IMR-90 (cell line): ENCODE results near the gene LENG1. TPM values are rescaled to one million over a fixed set of nuclear protein-coding genes. Genes with fewer than 3 reads are reported as not detected.

Source experiments
- ATAC-seq: fragments of 200-7000 bp; cut with Tn5 transposase; 2 replicates; pipeline ENCODE4 v1.9.1; 2020; ENCODE audit warnings: low read depth, mild to moderate bottlenecking, moderate library complexity
- BruUV-seq: library from RNA; stranded (reverse); fragments of 400-500 nt; replicated peaks from 2 replicates; lab custom pipeline; 2021; lab: Mats Ljungman, UMichigan
- CTCF ChIA-PET: fragments of 300-600 bp; formaldehyde crosslinking; extraction: SDS; loops from one replicate; lab custom pipeline; 2021; ENCODE audit warnings: antibody characterized with exemption; lab: Yijun Ruan, JAX
- POLR2A ChIA-PET: fragments of 300-600 bp; sonication (Branson Sonifier 250); formaldehyde crosslinking; loops from one replicate; lab custom pipeline; 2022; ENCODE audit warnings: antibody characterized with exemption; ENCODE audit not compliant: unreplicated experiment; lab: Charles Lee
- DNase-seq: peaks from one replicate; pipeline ENCODE4 v3.0.0; 2013
- H2AFZ ChIP-seq: replicated peaks from 2 replicates; pipeline ENCODE3; 2013; ENCODE audit warnings: low read length, mild to moderate bottlenecking; ENCODE audit not compliant: poor library complexity
- H2AK5ac ChIP-seq: 2 replicates; pipeline ENCODE4 v1.6.1; 2013; ENCODE audit warnings: low read depth, low read length, inconsistent platforms
- H2AK9ac ChIP-seq: replicated peaks from 2 replicates; pipeline ENCODE3; 2013; ENCODE audit warnings: mild to moderate bottlenecking, low read depth, low read length, moderate library complexity; ENCODE audit not compliant: poor library complexity
- H2BK120ac ChIP-seq: 2 replicates; pipeline ENCODE4 v1.6.1; 2013; ENCODE audit warnings: low read depth, low read length, inconsistent platforms
- H2BK15ac ChIP-seq: 3 replicates; pipeline ENCODE4 v1.6.1; 2013; ENCODE audit warnings: low read depth, low read length, inconsistent platforms
- H2BK20ac ChIP-seq: 2 replicates; pipeline ENCODE4 v1.6.1; 2013; ENCODE audit warnings: low read depth, mild to moderate bottlenecking, inconsistent platforms, low read length, moderate library complexity
- H2BK5ac ChIP-seq: 2 replicates; pipeline ENCODE4 v1.6.1; 2013; ENCODE audit warnings: mild to moderate bottlenecking, low read depth, low read length, inconsistent platforms; ENCODE audit not compliant: poor library complexity, severe bottlenecking
- H3K14ac ChIP-seq: replicated peaks from 2 replicates; pipeline ENCODE4 v1.6.1; 2013; ENCODE audit warnings: low read depth, low read length, inconsistent platforms
- H3K18ac ChIP-seq: 2 replicates; pipeline ENCODE4 v1.6.1; 2013; ENCODE audit warnings: low read depth, low read length, control low read depth
- H3K23ac ChIP-seq: 2 replicates; pipeline ENCODE4 v1.6.1; 2013; ENCODE audit warnings: low read depth, low read length, inconsistent platforms
- H3K27ac ChIP-seq: 2 replicates; pipeline ENCODE4 v1.5.1; 2013; ENCODE audit warnings: mild to moderate bottlenecking, control low read depth, low read length; ENCODE audit not compliant: insufficient read depth
- H3K27me3 ChIP-seq: 2 replicates; pipeline ENCODE4 v1.6.1; 2013; ENCODE audit warnings: low read length; ENCODE audit not compliant: control insufficient read depth, insufficient read depth
- H3K36me3 ChIP-seq: 2 replicates; pipeline ENCODE4 v1.6.1; 2013; ENCODE audit warnings: low read length, mixed read lengths; ENCODE audit not compliant: control insufficient read depth, insufficient read depth
- H3K4ac ChIP-seq: 2 replicates; pipeline ENCODE4 v1.6.1; 2013; ENCODE audit warnings: low read depth, low read length, inconsistent platforms
- H3K4me1 ChIP-seq: 2 replicates; pipeline ENCODE4 v1.6.1; 2013; ENCODE audit warnings: low read length, mixed read lengths; ENCODE audit not compliant: control insufficient read depth, insufficient read depth
- H3K4me2 ChIP-seq: 2 replicates; pipeline ENCODE4 v1.6.1; 2013; ENCODE audit warnings: low read depth, mild to moderate bottlenecking, control low read depth, low read length, moderate library complexity
- H3K4me3 ChIP-seq: 2 replicates; pipeline ENCODE4 v1.5.1; 2013; ENCODE audit warnings: low read depth, mild to moderate bottlenecking, control low read depth, low read length, moderate library complexity; ENCODE audit not compliant: insufficient read depth
- H3K56ac ChIP-seq: 2 replicates; pipeline ENCODE4 v1.6.1; 2013; ENCODE audit warnings: low read length, inconsistent platforms; ENCODE audit not compliant: insufficient read depth; ENCODE audit errors: extremely low read depth
- H3K79me1 ChIP-seq, 2 experiments: 2 replicates each; pipeline ENCODE4 v1.6.1; 2013; ENCODE audit warnings: low read length in 2 of 2, inconsistent platforms in 1 of 2, low read depth in 1 of 2
- H3K9ac ChIP-seq: 2 replicates; pipeline ENCODE4 v1.6.1; 2013; ENCODE audit warnings: low read depth, low read length, control low read depth
- H3K9me1 ChIP-seq: 2 replicates; pipeline ENCODE4 v1.6.1; 2013; ENCODE audit warnings: low read length, inconsistent platforms; ENCODE audit not compliant: insufficient read depth
- H3K9me3 ChIP-seq: 2 replicates; pipeline ENCODE4 v1.6.1; 2013; ENCODE audit warnings: low read length; ENCODE audit not compliant: control insufficient read depth, insufficient read depth
- H4K20me1 ChIP-seq: 2 replicates; pipeline ENCODE4 v1.6.1; 2013; ENCODE audit warnings: low read length, inconsistent platforms; ENCODE audit not compliant: insufficient read depth
- H4K5ac ChIP-seq: 2 replicates; pipeline ENCODE4 v1.6.1; 2013; ENCODE audit warnings: mild to moderate bottlenecking, low read depth, low read length, control low read depth
- H4K8ac ChIP-seq, 2 experiments: 2 replicates each; pipeline ENCODE4 v1.6.1; 2013; ENCODE audit warnings: low read depth in 2 of 2, low read length in 2 of 2, control low read depth in 1 of 2, inconsistent platforms in 1 of 2
- H4K91ac ChIP-seq: 2 replicates; pipeline ENCODE4 v1.6.1; 2013; ENCODE audit warnings: low read depth, low read length, inconsistent platforms; ENCODE audit not compliant: insufficient read depth
- BHLHE40 ChIP-seq: fragments of 150-350 bp; IDR thresholded peaks from 2 replicates; pipeline ENCODE4 v1.6.1; 2016; ENCODE audit warnings: mild to moderate bottlenecking, low read depth, low read length
- CEBPB ChIP-seq: IDR thresholded peaks from 2 replicates; pipeline ENCODE4 v1.6.1; 2012; ENCODE audit warnings: low read depth, low read length, improper control_type of control experiment
- CHD1 ChIP-seq: IDR thresholded peaks from 2 replicates; pipeline ENCODE4 v1.6.1; 2012; ENCODE audit warnings: low read depth, low read length, improper control_type of control experiment
- CTCF ChIP-seq: conservative IDR thresholded peaks from 2 replicates; pipeline ENCODE4 v1.5.1; 2012; ENCODE audit warnings: mild to moderate bottlenecking, low read depth, low read length, improper control_type of control experiment
- ELK1 ChIP-seq: fragments of 150-350 bp; IDR thresholded peaks from 2 replicates; pipeline ENCODE4 v1.6.1; 2016; ENCODE audit warnings: low read depth, mild to moderate bottlenecking, low read length, moderate library complexity, borderline replicate concordance
- FOS ChIP-seq: fragments of 150-350 bp; IDR thresholded peaks from 2 replicates; pipeline ENCODE4 v1.6.1; 2016; ENCODE audit warnings: low read depth, low read length
- MAFK ChIP-seq: IDR thresholded peaks from 2 replicates; pipeline ENCODE4 v1.6.1; 2012; ENCODE audit warnings: low read depth, low read length, improper control_type of control experiment
- MAZ ChIP-seq: IDR thresholded peaks from 2 replicates; pipeline ENCODE4 v1.6.1; 2012; ENCODE audit warnings: low read depth, mild to moderate bottlenecking, low read length, improper control_type of control experiment, moderate library complexity, borderline replicate concordance
- MXI1 ChIP-seq: IDR thresholded peaks from 2 replicates; pipeline ENCODE4 v1.6.1; 2012; ENCODE audit warnings: low read depth, mild to moderate bottlenecking, low read length, moderate library complexity, borderline replicate concordance
- NFE2L2 ChIP-seq: fragments of 150-350 bp; IDR thresholded peaks from 2 replicates; pipeline ENCODE4 v1.6.1; 2016; ENCODE audit warnings: low read depth, mild to moderate bottlenecking, low read length
- POLR2A ChIP-seq: IDR thresholded peaks from 2 replicates; pipeline ENCODE4 v1.6.1; 2012; ENCODE audit warnings: mild to moderate bottlenecking, low read depth, low read length
- RAD21 ChIP-seq: IDR thresholded peaks from 2 replicates; pipeline ENCODE4 v1.6.1; 2012; ENCODE audit warnings: low read length, improper control_type of control experiment
- RCOR1 ChIP-seq: IDR thresholded peaks from 2 replicates; pipeline ENCODE4 v1.6.1; 2012; ENCODE audit warnings: mild to moderate bottlenecking, low read length, improper control_type of control experiment; ENCODE audit not compliant: insufficient replicate concordance
- RFX5 ChIP-seq: IDR thresholded peaks from 2 replicates; pipeline ENCODE4 v1.8.0; 2012; ENCODE audit warnings: low read depth, mild to moderate bottlenecking, low read length, moderate library complexity
- SMC3 ChIP-seq: fragments of 150-350 bp; IDR thresholded peaks from 2 replicates; pipeline ENCODE4 v1.6.1; 2016; ENCODE audit warnings: low read depth, mild to moderate bottlenecking, antibody characterized with exemption, low read length, moderate library complexity
- USF2 ChIP-seq: fragments of 150-350 bp; IDR thresholded peaks from 2 replicates; pipeline ENCODE4 v1.6.1; 2017; ENCODE audit warnings: mild to moderate bottlenecking, antibody characterized with exemption, low read length, low read depth
- WGBS, 2 experiments: methylation state at CpG; one replicate each; pipeline versions ENCODE4 v1.1.5 to v1.1.7; 2013; ENCODE audit warnings: missing lambda C conversion rate in 2 of 2; ENCODE audit not compliant: insufficient read length in 1 of 2; ENCODE audit errors: extremely low coverage in 2 of 2; 5-methylcytosine and 5-hydroxymethylcytosine counted together
- dilution Hi-C: fragments of 300-500 bp; cut with HindIII; formaldehyde crosslinking; loops from one replicate; pipeline ENCODE4 v1.14.3; 2018; ENCODE audit warnings: low sequenced_read_pairs; ENCODE audit not compliant: unreplicated experiment
- in situ Hi-C: fragments of 300-500 bp; cut with MboI; formaldehyde crosslinking; loops from 3 replicates; pipeline ENCODE4 v1.14.3; 2019; ENCODE audit warnings: low sequenced_read_pairs, inconsistent platforms, mixed read lengths
- intact Hi-C: fragments of 100-400 bp; cut with micrococcal nuclease; formaldehyde crosslinking; loops from 2 replicates; pipeline ENCODE4 v1.10.0; 2022
- polyA plus RNA-seq, 3 experiments: library from polyadenylated mRNA; depleted of rRNA; stranded (reverse); fragments of >200 nt; gene quantifications; 2 replicates each; pipeline ENCODE4 v1.2.3, GENCODE V29; 2012; ENCODE audit warnings: low replicate concordance in 1 of 3
- total RNA-seq: library from RNA; depleted of rRNA; stranded (reverse); fragments of >200 nt; gene quantifications from 2 replicates; pipeline ENCODE4 v1.2.3, GENCODE V29; 2012

The LENG1 gene
- total and polyA plus RNA-seq, 2 of the 4 experiments (the other 2 are of a cell fraction): 2.7 to 5.3 TPM

DNA sequence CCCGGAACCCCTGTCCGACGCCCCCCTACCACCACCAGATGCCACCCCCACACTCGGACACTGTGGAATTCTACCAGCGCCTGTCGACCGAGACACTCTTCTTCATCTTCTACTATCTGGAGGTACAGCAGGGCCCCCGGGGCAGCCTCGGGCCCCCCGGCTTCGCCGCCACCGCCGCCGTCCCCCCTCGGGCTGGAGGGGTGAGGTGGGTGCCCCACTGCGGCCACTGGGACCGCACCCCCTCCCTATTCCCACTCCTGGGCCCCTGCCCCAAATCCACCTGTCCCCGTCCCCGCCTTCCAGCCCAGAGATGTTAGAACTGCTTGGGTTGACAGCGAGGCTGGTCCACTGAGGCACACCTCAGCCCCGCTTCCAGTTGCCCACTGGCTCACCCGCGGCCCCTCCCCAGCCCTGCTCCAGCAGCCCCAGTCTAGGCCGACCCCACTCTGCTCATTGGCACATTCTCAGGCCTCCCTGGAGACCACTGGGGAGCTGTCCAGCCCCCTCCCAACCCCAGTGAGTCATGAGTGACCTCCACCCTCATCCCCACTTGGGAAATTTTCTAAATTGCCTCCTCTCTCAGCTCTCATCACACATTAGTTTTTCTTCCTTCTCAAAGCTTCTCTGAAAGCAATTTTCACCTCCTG is 6.5 kb downstream of the LENG1 start:
- DNase-seq (no peak), ATAC-seq (peak; percentile 30; the same call in 1 of the 2 replicates)
- no peak overlapping the region for H3K18ac ChIP-seq
- TF ChIP-seq CEBPB (no peak), POLR2A (no peak; the same call in 1 of the 2 replicates), RFX5 (no peak), RCOR1 (no peak), NFE2L2 (no peak), MAFK (no peak), MXI1 (no peak), MAZ (no peak), BHLHE40 (no peak), ELK1 (no peak), USF2 (no peak), SMC3 (no peak), FOS (no peak), RAD21 (no peak), CHD1 (no peak), CTCF (no peak)
- no peak overlapping the region for H4K91ac ChIP-seq
- H3K9me3 ChIP-seq: no peaks in the 10 kb centered on the region
- CTCF ChIA-PET: no interaction called here
- no peak overlapping the region for H2BK15ac ChIP-seq
- no peak overlapping the region for H3K23ac ChIP-seq
- WGBS, 2 experiments: 77% methylated on average over 3 of the region's 25 CpGs; no CpG with 5 or more reads in 1 of the 2 experiments
- no peak overlapping the region for H2AK5ac ChIP-seq
- no peak overlapping the region for H3K14ac ChIP-seq
- no TSS peak for BruUV-seq
- H4K8ac ChIP-seq: no peak overlapping the region
- no peak overlapping the region for H3K56ac ChIP-seq
- H3K4ac ChIP-seq: no peak overlapping the region
- in situ Hi-C loops: no loop called here
- H3K9ac ChIP-seq: no peak overlapping the region
- H3K4me2 ChIP-seq: no peak overlapping the region
- peaks cover 73% of the 10 kb centered on the region for H3K36me3 ChIP-seq
- H2BK5ac ChIP-seq: no peak overlapping the region
- dilution Hi-C loops: no loop called here
- no peaks in the 10 kb centered on the region for H3K4me1 ChIP-seq
- no peak overlapping the region for H3K4me3 ChIP-seq
- no peak overlapping the region for H2BK120ac ChIP-seq
- H3K27me3 ChIP-seq: no peaks in the 10 kb centered on the region
- POLR2A ChIA-PET: no interaction called here
- H4K5ac ChIP-seq: no peak overlapping the region
- no peak overlapping the region for H2BK20ac ChIP-seq
- peaks cover 0 to 19% of the 10 kb centered on the region in 2 experiments; a peak in 3 of 4 replicates for H3K79me1 ChIP-seq
- H2AFZ ChIP-seq: no peak overlapping the region
- intact Hi-C loops: no loop called here
- no peak overlapping the region for H3K27ac ChIP-seq
- peak overlapping the region; percentile 71 for H2AK9ac ChIP-seq
- no peaks in the 10 kb centered on the region for H3K9me1 ChIP-seq
- peaks cover 7% of the 10 kb centered on the region; the same call in 1 of the 2 replicates for H4K20me1 ChIP-seq
